Testis (tissue), 3 donors: ENCODE results near the gene PSIP1. TPM values are rescaled to one million over a fixed set of nuclear protein-coding genes. Genes with fewer than 3 reads are reported as not detected.

Experiments
- DNase-seq: peaks from one replicate; pipeline ENCODE4 v3.0.0-alpha.2; 2019
- H3K27ac ChIP-seq, 2 donors: fragments of 200-600 bp; sonication (generic); one replicate each; pipeline ENCODE4 v1.5.1; 2019
- H3K27me3 ChIP-seq: fragments of 200-600 bp; sonication (generic); one replicate; pipeline ENCODE4 v1.5.1; 2019
- H3K36me3 ChIP-seq: fragments of 200-600 bp; sonication (generic); one replicate; pipeline ENCODE4 v1.5.1; 2017; ENCODE audit warnings: low read depth; ENCODE audit errors: missing control alignments
- H3K4me1 ChIP-seq: fragments of 200-600 bp; sonication (generic); one replicate; pipeline ENCODE4 v1.5.1; 2019
- H3K4me3 ChIP-seq, 2 donors: fragments of 200-600 bp; sonication (generic); one replicate each; pipeline ENCODE4 v1.5.1; 2017 to 2019
- H3K9me3 ChIP-seq: fragments of 200-600 bp; sonication (generic); one replicate; pipeline ENCODE4 v1.5.1; 2017
- POLR2A ChIP-seq: fragments of 450-650 bp; IDR thresholded peaks from one replicate; pipeline ENCODE4 v1.6.1; 2017; ENCODE audit warnings: antibody characterized with exemption, mild to moderate bottlenecking, moderate library complexity
- WGBS, 2 donors: methylation state at CpG; one replicate each; pipeline ENCODE4 v1.1.5; 2018; 5-methylcytosine and 5-hydroxymethylcytosine counted together
- intact Hi-C: fragments of 100-400 bp; cut with DNase I; formaldehyde crosslinking; loops from one replicate; pipeline ENCODE4 v1.15.1; 2023; ENCODE audit warnings: low total_unique reads
- polyA plus RNA-seq: library from polyadenylated mRNA; stranded (reverse); fragments of 350-450 nt; fragmentation: Illumina TruSeq; extraction: RNeasy Lipid Tissue Mini Kit (QIAGEN cat#74804); gene quantifications from one replicate; pipeline ENCODE4 v1.2.3, GENCODE V29; 2014; ENCODE audit warnings: low read depth, low replicate concordance; ENCODE audit not compliant: insufficient read depth
- total RNA-seq, 2 donors: library from RNA; depleted of rRNA; stranded (reverse); fragments of >200 nt; gene quantifications; one replicate each; pipeline ENCODE4 v1.2.3, GENCODE V29; 2016
- TF ChIP-seq, protein P1 (sequence below), 3 experiments: fragments of 450-650 bp in 2 of 3; fragments of 200-600 bp in 1 of 3; sonication (generic) in 1 of 3; IDR thresholded peaks; one replicate each; pipeline ENCODE4 v1.5.1; 2016 to 2019; ENCODE audit warnings: antibody characterized with exemption in 3 of 3, mild to moderate bottlenecking in 2 of 3, moderate library complexity in 1 of 3

PSIP1 gene
- total and polyA plus RNA-seq, 3 donors from 2014 or later, result 57.3 to 98.2 (median 93.4) TPM

DNA sequence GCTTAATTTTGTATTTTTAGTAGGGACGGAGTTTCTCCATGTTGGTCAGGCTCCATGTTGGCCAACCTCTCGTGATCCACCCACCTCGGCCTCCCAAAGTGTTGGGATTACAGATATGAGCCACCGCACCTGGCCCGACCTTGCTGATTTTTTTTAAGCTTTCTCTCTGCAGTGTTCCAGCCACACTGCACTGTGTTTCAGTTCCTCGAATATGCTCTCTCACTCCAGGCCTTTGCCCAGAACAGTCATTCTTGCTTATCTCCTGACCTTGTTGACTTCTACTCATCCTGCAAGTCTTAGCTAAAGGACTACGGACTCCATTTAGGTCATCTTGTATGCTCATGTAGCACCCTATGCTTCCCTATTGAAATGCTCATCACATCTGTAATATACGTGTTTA is 84.8 kb downstream of the PSIP1 start:
- no peak for DNase-seq
- no peaks in the 10 kb centered on the region for H3K9me3 ChIP-seq
- intact Hi-C loops, result no loop called here

DNA sequence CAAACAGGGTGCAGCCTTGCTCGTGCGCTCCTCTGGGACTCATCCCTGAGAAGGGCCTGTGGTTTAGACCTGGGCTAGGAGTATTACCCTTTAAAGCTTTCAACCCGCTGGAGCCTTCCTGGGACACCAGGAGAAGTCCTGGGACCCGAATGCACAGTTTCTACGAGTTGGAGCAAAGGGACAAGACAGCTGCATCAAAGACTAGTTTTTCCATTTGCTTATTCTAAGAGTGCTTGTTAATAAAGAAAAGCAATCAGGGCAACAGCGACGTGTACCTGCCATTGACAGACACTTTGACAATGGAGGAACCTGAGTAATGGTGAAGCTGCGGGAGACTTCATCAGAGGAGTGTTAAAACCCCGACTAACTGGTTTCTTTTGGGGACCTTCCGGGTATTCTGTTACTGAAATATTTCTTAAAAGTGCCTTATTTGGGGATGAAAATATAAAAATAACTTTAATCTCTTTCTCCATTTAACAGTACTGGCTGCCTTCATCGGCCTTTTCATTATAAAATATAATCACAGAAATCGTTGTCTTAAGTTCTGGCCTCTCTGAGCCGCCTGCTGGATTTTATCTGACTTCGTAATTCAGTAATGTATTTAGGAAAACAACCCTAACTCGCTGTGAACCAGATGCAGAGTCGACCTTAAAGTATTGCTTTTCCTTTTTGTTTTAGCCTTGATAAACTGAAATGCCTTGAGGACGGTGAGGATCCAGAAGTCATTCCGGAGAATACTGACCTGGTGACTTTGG is 87.4 kb downstream of the PSIP1 start:
- H3K4me1 ChIP-seq, result peaks cover 7% of the 10 kb centered on the region
- no peaks in the 10 kb centered on the region for H3K36me3 ChIP-seq
- TF ChIP-seq, protein P1, sequence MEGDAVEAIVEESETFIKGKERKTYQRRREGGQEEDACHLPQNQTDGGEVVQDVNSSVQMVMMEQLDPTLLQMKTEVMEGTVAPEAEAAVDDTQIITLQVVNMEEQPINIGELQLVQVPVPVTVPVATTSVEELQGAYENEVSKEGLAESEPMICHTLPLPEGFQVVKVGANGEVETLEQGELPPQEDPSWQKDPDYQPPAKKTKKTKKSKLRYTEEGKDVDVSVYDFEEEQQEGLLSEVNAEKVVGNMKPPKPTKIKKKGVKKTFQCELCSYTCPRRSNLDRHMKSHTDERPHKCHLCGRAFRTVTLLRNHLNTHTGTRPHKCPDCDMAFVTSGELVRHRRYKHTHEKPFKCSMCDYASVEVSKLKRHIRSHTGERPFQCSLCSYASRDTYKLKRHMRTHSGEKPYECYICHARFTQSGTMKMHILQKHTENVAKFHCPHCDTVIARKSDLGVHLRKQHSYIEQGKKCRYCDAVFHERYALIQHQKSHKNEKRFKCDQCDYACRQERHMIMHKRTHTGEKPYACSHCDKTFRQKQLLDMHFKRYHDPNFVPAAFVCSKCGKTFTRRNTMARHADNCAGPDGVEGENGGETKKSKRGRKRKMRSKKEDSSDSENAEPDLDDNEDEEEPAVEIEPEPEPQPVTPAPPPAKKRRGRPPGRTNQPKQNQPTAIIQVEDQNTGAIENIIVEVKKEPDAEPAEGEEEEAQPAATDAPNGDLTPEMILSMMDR (IDR thresholded peaks at IDR 0.05), result no peak
- TF ChIP-seq POLR2A, result no peak
- no peaks in the 10 kb centered on the region for H3K27me3 ChIP-seq
- DNase-seq, result no peak
- H3K4me3 ChIP-seq, result peak overlapping the region; percentile 85 to 87
- no peaks in the 10 kb centered on the region for H3K9me3 ChIP-seq
- intact Hi-C loops, result no loop called here
- peak overlapping the region; percentile 85 to 92 for H3K27ac ChIP-seq
- WGBS, 2 donors, result 1 to 2% methylated on average over 16 to 18 of the region's 18 CpGs

More for the DNA sequence above, 84.8 kb downstream of the PSIP1 start:
- Histone ChIP-seq H3K27me3 (no peaks in the 10 kb centered on the region), H3K27ac (no peak overlapping the region), H3K4me3 (no peak overlapping the region), H3K4me1 (peaks cover 7% of the 10 kb centered on the region), H3K36me3 (no peaks in the 10 kb centered on the region)
- WGBS, 2 donors, result 80 to 84% methylated on average over 8 of the region's 8 CpGs
- TF ChIP-seq, protein P1 (IDR thresholded peaks at IDR 0.05), result no peak
- no peak for TF ChIP-seq POLR2A

DNA sequence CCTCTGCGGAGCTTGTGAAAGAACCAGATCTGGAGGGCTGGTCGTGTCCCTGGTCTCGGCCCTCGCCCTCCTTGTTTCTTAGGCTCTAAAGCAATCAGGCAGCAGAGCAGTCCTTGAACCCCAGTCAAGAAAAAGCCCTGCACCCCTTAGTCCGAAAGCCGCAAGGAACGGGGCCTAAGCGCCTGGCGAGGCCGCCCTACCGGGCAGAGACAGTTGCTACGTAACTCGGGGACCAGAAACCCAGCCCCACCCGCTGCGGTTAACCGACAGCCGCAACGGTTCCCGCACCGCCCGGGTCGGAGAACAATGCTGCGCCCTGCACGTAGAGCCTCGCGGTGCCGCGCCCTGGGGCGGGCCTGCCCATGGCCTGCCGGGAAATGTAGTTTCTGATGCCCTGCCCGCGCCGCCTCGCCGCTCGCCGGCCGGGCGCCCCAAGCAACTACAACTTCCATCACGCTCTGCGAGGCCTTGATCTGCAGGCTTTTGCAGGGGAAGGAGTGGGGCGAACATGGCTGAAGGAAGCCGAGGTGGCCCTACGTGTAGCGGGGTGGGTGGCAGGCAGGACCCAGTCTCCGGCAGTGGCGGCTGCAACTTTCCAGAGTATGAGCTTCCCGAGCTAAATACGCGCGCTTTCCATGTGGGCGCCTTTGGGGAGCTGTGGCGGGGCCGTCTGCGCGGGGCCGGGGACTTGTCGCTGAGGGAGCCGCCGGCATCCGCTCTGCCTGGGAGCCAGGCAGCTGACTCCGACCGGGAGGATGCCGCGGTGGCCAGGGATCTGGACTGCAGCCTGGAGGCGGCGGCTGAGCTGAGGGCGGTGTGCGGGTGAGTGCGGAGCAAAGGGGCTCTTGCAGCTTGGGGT is 88.2 kb downstream of the PSIP1 start, which contains the start of gene SNAPC3:
Gene SNAPC3 (plus strand): TSS at position 505 of the 859 bp plus-strand sequence. CDS start 4 bp downstream, at position 509.
- peak; percentile 96 for DNase-seq
- 0 to 1% methylated on average over 14 to 70 of the region's 70 CpGs for WGBS, 2 donors
- intact Hi-C loops, result no loop called here

DNA sequence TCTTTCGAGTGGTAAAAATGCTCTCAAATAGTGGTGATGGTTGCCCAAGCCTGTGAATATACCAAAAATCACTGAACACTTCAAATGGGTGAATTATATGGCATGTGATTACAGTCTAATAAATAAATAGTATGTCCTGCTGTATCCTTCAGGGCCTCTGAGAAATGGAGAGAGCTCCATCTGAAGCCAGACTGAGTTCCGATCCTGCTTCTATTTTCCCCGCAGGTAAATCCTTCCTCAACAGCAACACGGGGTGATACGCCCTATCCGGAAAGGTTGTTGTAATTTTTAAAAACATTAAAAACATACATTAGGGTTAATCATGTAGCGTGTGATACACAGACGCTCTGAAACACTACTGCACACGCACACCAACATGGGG is 88.8 kb downstream of the PSIP1 start:
- intact Hi-C loops, result no loop called here
- no peaks in the 10 kb centered on the region for H3K27me3 ChIP-seq
- peaks cover 7% of the 10 kb centered on the region for H3K4me1 ChIP-seq
- TF ChIP-seq, protein P1 (IDR thresholded peaks at IDR 0.05), result no peak
- no peak for TF ChIP-seq POLR2A
- H3K4me3 ChIP-seq, result peak overlapping the region; percentile 85 to 87
- H3K36me3 ChIP-seq, result no peaks in the 10 kb centered on the region
- H3K9me3 ChIP-seq, result no peaks in the 10 kb centered on the region
- DNase-seq, result no peak
- 26 to 34% methylated on average over 9 of the region's 9 CpGs for WGBS, 2 donors
- peak overlapping the region; percentile 85 to 92 for H3K27ac ChIP-seq

More for the DNA sequence above, 88.2 kb downstream of the PSIP1 start, which contains the start of gene SNAPC3:
- TF ChIP-seq POLR2A, result no peak
- TF ChIP-seq, protein P1 (IDR thresholded peaks at IDR 0.05), result no peak
- Histone ChIP-seq H3K4me1 (peaks cover 7% of the 10 kb centered on the region), H3K9me3 (no peaks in the 10 kb centered on the region), H3K36me3 (no peaks in the 10 kb centered on the region), H3K27ac (peak within 1 kb of the TSS; percentile 85 to 92), H3K27me3 (no peaks in the 10 kb centered on the region), H3K4me3 (peak within 1 kb of the TSS; percentile 85 to 87)
